Suprapubic skin (tissue), 3 donors: ENCODE results near the gene PLXDC2.

Experiments used
- CTCF ChIP-seq, 2 donors: fragments of 200-600 bp in 1 of 2; fragments of 450-650 bp in 1 of 2; sonication (generic) in 1 of 2; IDR thresholded peaks; one replicate each; pipeline ENCODE4 v1.5.1; 2016 to 2019; ENCODE audit warnings: antibody characterized with exemption in 2 of 2, mild to moderate bottlenecking in 1 of 2, moderate library complexity in 1 of 2
- POLR2A ChIP-seq, 2 donors: fragments of 450-650 bp; IDR thresholded peaks; one replicate each; pipeline ENCODE4 v1.6.1; 2017; ENCODE audit warnings: antibody characterized with exemption in 2 of 2, mild to moderate bottlenecking in 2 of 2, moderate library complexity in 2 of 2

GRCh38 chr10:20170661-20171060 is 354.4 kb downstream of the PLXDC2 start:
- TF ChIP-seq CTCF (IDR thresholded peaks at IDR 0.05) (no peak), POLR2A (IDR thresholded peaks at IDR 0.05) (no peak)
